Measurements from ENCODE around the gene RND2. TPM values are rescaled to one million over a fixed set of nuclear protein-coding genes. Genes with fewer than 3 reads are reported as not detected.
A peak's percentile ranks its signal among the peaks of the same experiment; 100 is the strongest.

RND2 gene
- total RNA-seq, 2 donors from 2014 or later = 0.63 to 3.5 TPM

- Histone ChIP-seq H3K27me3 (no peaks in the 10 kb centered on the region), H3K4me1 (no peaks in the 10 kb centered on the region), H3K27ac (no peak overlapping the region), H3K9me3 (no peaks in the 10 kb centered on the region), H3K36me3 (no peaks in the 10 kb centered on the region), H3K4me3 (no peak overlapping the region)
- TF ChIP-seq CTCF (IDR thresholded peaks at IDR 0.05) = no peak
- no peak for DNase-seq (ENCODE audit: low spot score)
Measured at GRCh38 chr17:43056051-43056450, 31.0 kb downstream of the RND2 start.

GRCh38 chr17:43062984-43063638, 38.1 kb downstream of the RND2 start:
- Histone ChIP-seq H3K4me1 (no peaks in the 10 kb centered on the region), H3K27ac (no peak overlapping the region), H3K36me3 (no peaks in the 10 kb centered on the region), H3K27me3 (no peaks in the 10 kb centered on the region), H3K9me3 (no peaks in the 10 kb centered on the region), H3K4me3 (no peak overlapping the region)
- DNase-seq (ENCODE audit: low spot score) = no peak
- TF ChIP-seq CTCF (IDR thresholded peaks at IDR 0.05) = no peak

- Histone ChIP-seq H3K27me3 (no peaks in the 10 kb centered on the region), H3K27ac (peak overlapping the region; percentile 35 to 71), H3K4me1 (no peaks in the 10 kb centered on the region), H3K36me3 (no peaks in the 10 kb centered on the region), H3K4me3 (no peak overlapping the region), H3K9me3 (no peaks in the 10 kb centered on the region)
- no peak for TF ChIP-seq CTCF (IDR thresholded peaks at IDR 0.05)
- no peak for DNase-seq (ENCODE audit: low spot score)
Measured at GRCh38 chr17:43068570-43069367, 43.7 kb downstream of the RND2 start.

GRCh38 chr17:43069368-43069898, 44.4 kb downstream of the RND2 start:
- H3K27me3 ChIP-seq = no peaks in the 10 kb centered on the region

GRCh38 chr17:43070257-43070656, 45.2 kb downstream of the RND2 start:
- Histone ChIP-seq H3K4me1 (no peaks in the 10 kb centered on the region), H3K9me3 (no peaks in the 10 kb centered on the region), H3K36me3 (no peaks in the 10 kb centered on the region), H3K27me3 (no peaks in the 10 kb centered on the region), H3K27ac (no peak overlapping the region), H3K4me3 (no peak overlapping the region)
- no peak for TF ChIP-seq CTCF (IDR thresholded peaks at IDR 0.05)
- DNase-seq (ENCODE audit: low spot score) = no peak

More at GRCh38 chr17:43069368-43069898, 44.4 kb downstream of the RND2 start:
- no peaks in the 10 kb centered on the region for H3K36me3 ChIP-seq
- TF ChIP-seq CTCF (IDR thresholded peaks at IDR 0.05) = no peak
- peak overlapping the region; percentile 35 to 71 for H3K27ac ChIP-seq
- no peak overlapping the region for H3K4me3 ChIP-seq
- no peaks in the 10 kb centered on the region for H3K4me1 ChIP-seq
- no peaks in the 10 kb centered on the region for H3K9me3 ChIP-seq
- no peak for DNase-seq (ENCODE audit: low spot score)
